DOHH2 (cell line): ENCODE measurements around the gene ASB7.

ENCODE experiments used
- H3F3A ChIP-seq: fragments of 200-600 bp; sonication (generic), shearing (Covaris generic); 2 replicates; pipeline ENCODE4 v1.6.0; 2016; ENCODE audit warnings: antibody characterized with exemption, mild to moderate bottlenecking; ENCODE audit not compliant: control insufficient read depth, insufficient read depth
- H3K27ac ChIP-seq: fragments of 200-600 bp; sonication (generic); 2 replicates; pipeline ENCODE4 v1.5.1; 2014; ENCODE audit warnings: low read depth, mild to moderate bottlenecking, low read length, moderate library complexity
- H3K27me3 ChIP-seq: fragments of 200-600 bp; sonication (generic); 2 replicates; pipeline ENCODE4 v1.6.1; 2014; ENCODE audit warnings: mild to moderate bottlenecking, low read length, mixed read lengths; ENCODE audit not compliant: control insufficient read depth
- H3K36me3 ChIP-seq: fragments of 200-600 bp; sonication (generic); 2 replicates; pipeline ENCODE4 v1.6.1; 2014; ENCODE audit warnings: mild to moderate bottlenecking, low read length, moderate library complexity, mixed read lengths; ENCODE audit not compliant: control insufficient read depth
- H3K4me1 ChIP-seq: fragments of 200-600 bp; sonication (generic); 2 replicates; pipeline ENCODE4 v1.6.1; 2014; ENCODE audit warnings: mild to moderate bottlenecking, low read length, mixed read lengths; ENCODE audit not compliant: control insufficient read depth
- H3K4me2 ChIP-seq: fragments of 200-600 bp; sonication (generic); 2 replicates; pipeline ENCODE4 v1.6.0; 2014; ENCODE audit warnings: mild to moderate bottlenecking, low read length, moderate library complexity
- H3K4me3 ChIP-seq: fragments of 200-600 bp; sonication (generic); 2 replicates; pipeline ENCODE4 v1.5.1; 2014; ENCODE audit warnings: mild to moderate bottlenecking, low read length, mixed read lengths
- H3K79me2 ChIP-seq: fragments of 200-600 bp; sonication (generic); 2 replicates; pipeline ENCODE4 v1.6.1; 2014; ENCODE audit warnings: mild to moderate bottlenecking, low read length, mixed read lengths; ENCODE audit not compliant: control insufficient read depth
- H3K9me2 ChIP-seq: fragments of 200-600 bp; sonication (generic); replicated peaks from 2 replicates; pipeline ENCODE4 v1.6.1; 2014; ENCODE audit warnings: mild to moderate bottlenecking, low read length, mixed read lengths; ENCODE audit not compliant: control insufficient read depth
- H3K9me3 ChIP-seq: fragments of 200-600 bp; sonication (generic); 2 replicates; pipeline ENCODE4 v1.6.1; 2014; ENCODE audit warnings: antibody characterized with exemption, low read length, mixed read lengths; ENCODE audit not compliant: control insufficient read depth, insufficient read depth
- H4K20me1 ChIP-seq: fragments of 200-600 bp; sonication (generic); 2 replicates; pipeline ENCODE4 v1.6.0; 2014; ENCODE audit warnings: low read depth, mild to moderate bottlenecking, antibody characterized with exemption, low read length, moderate library complexity; ENCODE audit not compliant: control insufficient read depth, insufficient read depth
- EZH2phosphoT487 ChIP-seq: fragments of 200-600 bp; sonication (generic); IDR thresholded peaks from 2 replicates; pipeline ENCODE4 v1.6.1; 2017; ENCODE audit warnings: borderline replicate concordance, mild to moderate bottlenecking, antibody characterized with exemption, low read length, moderate library complexity, mixed read lengths
- TF ChIP-seq, protein P1 (sequence below): fragments of 200-600 bp; sonication (generic); IDR thresholded peaks from one replicate; pipeline ENCODE4 v1.5.1; 2014; ENCODE audit warnings: antibody characterized with exemption, mild to moderate bottlenecking, low read depth, low read length; ENCODE audit not compliant: poor library complexity, severe bottlenecking

ASB7 gene

GRCh38 chr15:100631831-100632230 lies 29.4 kb downstream of the ASB7 start:
- Histone ChIP-seq H3F3A (0 out of 2 replicates have a peak, but pooled peaks cover under 1% of the 10 kb centered on the region), H3K27ac (no peak overlapping the region), H3K4me1 (no peaks in the 10 kb centered on the region), H3K4me3 (no peak overlapping the region), H3K79me2 (peaks cover 28% of the 10 kb centered on the region), H3K4me2 (no peak overlapping the region), H3K36me3 (peaks cover 22% of the 10 kb centered on the region), H3K9me3 (no peaks in the 10 kb centered on the region), H3K9me2 (no peaks in the 10 kb centered on the region), H4K20me1 (peaks cover 3% of the 10 kb centered on the region; the same call in 1 of the 2 replicates), H3K27me3 (no peaks in the 10 kb centered on the region)
- no peak for TF ChIP-seq EZH2phosphoT487
- TF ChIP-seq, protein P1, sequence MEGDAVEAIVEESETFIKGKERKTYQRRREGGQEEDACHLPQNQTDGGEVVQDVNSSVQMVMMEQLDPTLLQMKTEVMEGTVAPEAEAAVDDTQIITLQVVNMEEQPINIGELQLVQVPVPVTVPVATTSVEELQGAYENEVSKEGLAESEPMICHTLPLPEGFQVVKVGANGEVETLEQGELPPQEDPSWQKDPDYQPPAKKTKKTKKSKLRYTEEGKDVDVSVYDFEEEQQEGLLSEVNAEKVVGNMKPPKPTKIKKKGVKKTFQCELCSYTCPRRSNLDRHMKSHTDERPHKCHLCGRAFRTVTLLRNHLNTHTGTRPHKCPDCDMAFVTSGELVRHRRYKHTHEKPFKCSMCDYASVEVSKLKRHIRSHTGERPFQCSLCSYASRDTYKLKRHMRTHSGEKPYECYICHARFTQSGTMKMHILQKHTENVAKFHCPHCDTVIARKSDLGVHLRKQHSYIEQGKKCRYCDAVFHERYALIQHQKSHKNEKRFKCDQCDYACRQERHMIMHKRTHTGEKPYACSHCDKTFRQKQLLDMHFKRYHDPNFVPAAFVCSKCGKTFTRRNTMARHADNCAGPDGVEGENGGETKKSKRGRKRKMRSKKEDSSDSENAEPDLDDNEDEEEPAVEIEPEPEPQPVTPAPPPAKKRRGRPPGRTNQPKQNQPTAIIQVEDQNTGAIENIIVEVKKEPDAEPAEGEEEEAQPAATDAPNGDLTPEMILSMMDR = no peak

DNA sequence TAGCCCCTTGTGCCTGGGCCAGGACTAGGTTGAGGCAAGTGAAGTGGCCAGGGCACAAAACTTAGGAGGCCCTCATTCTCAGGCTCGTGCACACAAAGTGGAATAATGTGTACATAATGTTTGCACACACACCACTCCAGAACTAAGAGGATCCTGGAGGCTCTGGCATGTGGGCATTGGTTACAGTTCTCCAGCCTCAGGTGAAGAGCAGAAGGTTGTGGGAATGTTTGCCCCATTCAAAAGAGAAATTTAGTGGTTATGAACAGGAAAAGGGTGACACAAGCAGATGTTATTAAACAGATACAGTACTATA lies 31.3 kb downstream of the ASB7 start:
- Histone ChIP-seq H3K36me3 (peaks cover 22% of the 10 kb centered on the region), H3F3A (no peaks in the 10 kb centered on the region), H3K9me3 (no peaks in the 10 kb centered on the region), H3K4me2 (no peak overlapping the region), H3K27ac (no peak overlapping the region), H3K79me2 (peaks cover 36% of the 10 kb centered on the region), H3K27me3 (no peaks in the 10 kb centered on the region), H3K9me2 (no peaks in the 10 kb centered on the region), H3K4me3 (no peak overlapping the region), H4K20me1 (peaks cover 3% of the 10 kb centered on the region), H3K4me1 (no peaks in the 10 kb centered on the region)
- no peak for TF ChIP-seq EZH2phosphoT487
- TF ChIP-seq, protein P1 = no peak

DNA sequence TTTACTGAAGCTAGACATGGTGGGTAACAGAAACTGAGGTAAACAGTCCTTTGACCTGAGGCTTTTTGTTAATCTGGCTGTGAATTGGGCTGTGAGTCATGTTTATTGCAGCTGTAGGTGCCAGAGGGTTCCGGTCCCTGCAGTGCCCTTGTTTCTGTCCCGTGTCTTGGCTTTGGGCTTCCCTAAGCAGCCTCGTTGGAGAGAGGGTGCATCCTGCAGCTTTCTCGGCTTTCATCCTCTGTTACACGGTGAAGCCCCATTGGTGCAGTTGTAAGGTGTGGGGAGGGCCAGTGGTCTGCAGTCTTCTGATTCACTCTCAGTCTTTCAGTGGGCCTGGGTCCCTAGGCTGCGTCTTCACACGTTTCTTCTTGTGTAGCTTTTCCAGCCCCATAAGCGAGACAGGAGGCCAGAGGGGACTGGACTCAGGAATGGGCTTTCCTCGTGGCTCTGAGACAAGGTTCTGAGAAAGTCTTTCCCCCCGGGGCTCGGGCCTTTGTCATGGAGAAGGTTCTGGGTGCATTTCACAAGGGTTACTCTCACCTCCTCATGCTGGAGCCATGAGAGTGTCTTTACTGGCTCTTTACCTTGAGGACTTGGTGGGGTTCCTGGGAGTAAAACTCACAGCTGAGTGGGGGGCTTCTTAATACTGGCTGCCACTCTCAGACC lies 33.1 kb downstream of the ASB7 start:
- Histone ChIP-seq H3K79me2 (peaks cover 47% of the 10 kb centered on the region), H3K9me2 (no peaks in the 10 kb centered on the region)

More for the DNA sequence above, 33.1 kb downstream of the ASB7 start:
- H4K20me1 ChIP-seq = peaks cover 3% of the 10 kb centered on the region
- TF ChIP-seq EZH2phosphoT487 = no peak
- TF ChIP-seq, protein P1 = no peak
- no peaks in the 10 kb centered on the region for H3K27me3 ChIP-seq
- H3F3A ChIP-seq = no peaks in the 10 kb centered on the region
- no peaks in the 10 kb centered on the region for H3K9me3 ChIP-seq
- H3K27ac ChIP-seq = no peak overlapping the region
- no peaks in the 10 kb centered on the region for H3K4me1 ChIP-seq
- no peak overlapping the region for H3K4me2 ChIP-seq
- peaks cover 15% of the 10 kb centered on the region for H3K36me3 ChIP-seq
- no peak overlapping the region for H3K4me3 ChIP-seq
